SU-DHL-6 (cell line): ENCODE results near the gene JAML.

Experiments
- H2AFZ ChIP-seq: fragments of 200-600 bp; sonication (generic); 2 replicates; pipeline ENCODE4 v1.6.1; 2014; ENCODE audit warnings: low read depth, mild to moderate bottlenecking, moderate library complexity, mixed read lengths, antibody characterized with exemption, low read length; ENCODE audit not compliant: severe bottlenecking
- H3F3A ChIP-seq: fragments of 200-600 bp; shearing (Covaris generic); 2 replicates; pipeline ENCODE4 v1.6.0; 2016; ENCODE audit warnings: antibody characterized with exemption, mild to moderate bottlenecking; ENCODE audit not compliant: insufficient read depth
- H3K27ac ChIP-seq: fragments of 200-600 bp; sonication (generic); 2 replicates; pipeline ENCODE4 v1.5.1; 2016; ENCODE audit warnings: low read depth, mild to moderate bottlenecking, low read length, moderate library complexity, mixed read lengths
- H3K27me3 ChIP-seq: fragments of 200-600 bp; sonication (generic), shearing (Covaris generic); 2 replicates; pipeline ENCODE4 v1.6.0; 2014; ENCODE audit warnings: mild to moderate bottlenecking, low read length
- H3K36me3 ChIP-seq: fragments of 200-600 bp; sonication (generic); 2 replicates; pipeline ENCODE4 v1.6.1; 2014; ENCODE audit warnings: mild to moderate bottlenecking, low read length, mixed read lengths
- H3K4me2 ChIP-seq: fragments of 300-600, 200-600 bp; shearing (Covaris generic), sonication (generic); 2 replicates; pipeline ENCODE4 v1.6.0; 2014; ENCODE audit warnings: low read length, low read depth, mild to moderate bottlenecking; ENCODE audit not compliant: poor library complexity, severe bottlenecking
- H3K4me3 ChIP-seq: fragments of 200-600 bp; sonication (generic); 2 replicates; pipeline ENCODE4 v1.5.1; 2014; ENCODE audit warnings: antibody characterized with exemption, low read length, mild to moderate bottlenecking, mixed read lengths; ENCODE audit not compliant: insufficient read depth, poor library complexity, severe bottlenecking
- H3K79me2 ChIP-seq: fragments of 200-600 bp; sonication (generic); 2 replicates; pipeline ENCODE4 v1.6.1; 2014; ENCODE audit warnings: mild to moderate bottlenecking, low read length, moderate library complexity; ENCODE audit not compliant: insufficient read depth
- H3K9ac ChIP-seq: fragments of 200-600 bp; sonication (generic); 2 replicates; pipeline ENCODE4 v1.7.0; 2014; ENCODE audit warnings: mild to moderate bottlenecking, low read length
- H3K9me2 ChIP-seq: fragments of 200-600 bp; sonication (generic); replicated peaks from 2 replicates; pipeline ENCODE4 v1.6.1; 2014; ENCODE audit warnings: low read length; ENCODE audit not compliant: insufficient read depth
- H3K9me3 ChIP-seq: fragments of 200-600 bp; sonication (generic); 2 replicates; pipeline ENCODE4 v1.6.1; 2014; ENCODE audit warnings: low read length, mixed read lengths; ENCODE audit not compliant: insufficient read depth
- H4K20me1 ChIP-seq: fragments of 200-600 bp; sonication (generic); 2 replicates; pipeline ENCODE4 v1.6.1; 2014; ENCODE audit warnings: low read depth, mild to moderate bottlenecking, antibody characterized with exemption, low read length, moderate library complexity, mixed read lengths
- CTCF ChIP-seq: fragments of 200-600 bp; sonication (generic); IDR thresholded peaks from one replicate; pipeline ENCODE4 v1.5.1; 2017; ENCODE audit warnings: antibody characterized with exemption, mild to moderate bottlenecking, low read length, moderate library complexity; ENCODE audit not compliant: insufficient read depth, poor library complexity, severe bottlenecking
- EZH2phosphoT487 ChIP-seq: fragments of 200-600 bp; sonication (generic), shearing (Covaris generic); conservative IDR thresholded peaks from 2 replicates; pipeline ENCODE4 v1.6.1; 2018; ENCODE audit warnings: mild to moderate bottlenecking, antibody characterized with exemption, low read length, moderate library complexity, mixed read lengths

Gene JAML

GRCh38 chr11:118152552-118153471, 72.0 kb downstream of the JAML start, which contains the start of gene SCN4B:
Gene SCN4B, minus strand, starts transcription at chr11:118152823. Its CDS starts 150 bp downstream, at chr11:118152673.
- no peaks in the 10 kb centered on the region for H3K9me3 ChIP-seq
- H4K20me1 ChIP-seq = no peaks in the 10 kb centered on the region
- H3F3A ChIP-seq = no peaks in the 10 kb centered on the region
- H3K27me3 ChIP-seq = no peaks in the 10 kb centered on the region
- no peaks in the 10 kb centered on the region for H3K9me2 ChIP-seq
- no peaks in the 10 kb centered on the region for H3K36me3 ChIP-seq
- no peak within 1 kb of the TSS for H3K27ac ChIP-seq
- TF ChIP-seq CTCF (no peak), EZH2phosphoT487 (no peak)
- no peaks in the 10 kb centered on the region for H3K79me2 ChIP-seq
- no peak within 1 kb of the TSS for H3K9ac ChIP-seq
- H3K4me2 ChIP-seq = no peak within 1 kb of the TSS
- H2AFZ ChIP-seq = no peak within 1 kb of the TSS
- H3K4me3 ChIP-seq = no peak within 1 kb of the TSS

GRCh38 chr11:118152020-118152551, 72.7 kb downstream of the JAML start:
- Histone ChIP-seq H3K4me3 (no peak overlapping the region), H3K27me3 (no peaks in the 10 kb centered on the region), H3F3A (no peaks in the 10 kb centered on the region), H3K9ac (no peak overlapping the region), H3K9me2 (no peaks in the 10 kb centered on the region), H3K27ac (no peak overlapping the region), H4K20me1 (no peaks in the 10 kb centered on the region), H2AFZ (no peak overlapping the region), H3K9me3 (no peaks in the 10 kb centered on the region), H3K79me2 (no peaks in the 10 kb centered on the region), H3K4me2 (no peak overlapping the region), H3K36me3 (no peaks in the 10 kb centered on the region)
- TF ChIP-seq EZH2phosphoT487 (no peak), CTCF (no peak)

- H3K9me2 ChIP-seq = no peaks in the 10 kb centered on the region
- no peak overlapping the region for H3K27ac ChIP-seq
- H3K9ac ChIP-seq = no peak overlapping the region
- no peaks in the 10 kb centered on the region for H3K27me3 ChIP-seq
- H3K9me3 ChIP-seq = no peaks in the 10 kb centered on the region
- H4K20me1 ChIP-seq = no peaks in the 10 kb centered on the region
- TF ChIP-seq EZH2phosphoT487 (no peak), CTCF (no peak)
- no peak overlapping the region for H3K4me3 ChIP-seq
- H3K36me3 ChIP-seq = no peaks in the 10 kb centered on the region
- H3K4me2 ChIP-seq = no peak overlapping the region
- H3F3A ChIP-seq = no peaks in the 10 kb centered on the region
- H2AFZ ChIP-seq = no peak overlapping the region
- H3K79me2 ChIP-seq = no peaks in the 10 kb centered on the region
Measured at GRCh38 chr11:118151431-118151830, 73.4 kb downstream of the JAML start.
